ENCODE data around the gene RFFL. TPM values are rescaled to one million over a fixed set of nuclear protein-coding genes. Genes with fewer than 3 reads are reported as not detected.
"Not testable (repeated sequence)": the region's sequence is repeated elsewhere in the genome, so short reads cannot be mapped to it uniquely, and the experiment has no call there.

The RFFL gene
- total RNA-seq, 3 donors from 2014 or later: 19.6 to 28.2 (median 20.3) TPM

DNA sequence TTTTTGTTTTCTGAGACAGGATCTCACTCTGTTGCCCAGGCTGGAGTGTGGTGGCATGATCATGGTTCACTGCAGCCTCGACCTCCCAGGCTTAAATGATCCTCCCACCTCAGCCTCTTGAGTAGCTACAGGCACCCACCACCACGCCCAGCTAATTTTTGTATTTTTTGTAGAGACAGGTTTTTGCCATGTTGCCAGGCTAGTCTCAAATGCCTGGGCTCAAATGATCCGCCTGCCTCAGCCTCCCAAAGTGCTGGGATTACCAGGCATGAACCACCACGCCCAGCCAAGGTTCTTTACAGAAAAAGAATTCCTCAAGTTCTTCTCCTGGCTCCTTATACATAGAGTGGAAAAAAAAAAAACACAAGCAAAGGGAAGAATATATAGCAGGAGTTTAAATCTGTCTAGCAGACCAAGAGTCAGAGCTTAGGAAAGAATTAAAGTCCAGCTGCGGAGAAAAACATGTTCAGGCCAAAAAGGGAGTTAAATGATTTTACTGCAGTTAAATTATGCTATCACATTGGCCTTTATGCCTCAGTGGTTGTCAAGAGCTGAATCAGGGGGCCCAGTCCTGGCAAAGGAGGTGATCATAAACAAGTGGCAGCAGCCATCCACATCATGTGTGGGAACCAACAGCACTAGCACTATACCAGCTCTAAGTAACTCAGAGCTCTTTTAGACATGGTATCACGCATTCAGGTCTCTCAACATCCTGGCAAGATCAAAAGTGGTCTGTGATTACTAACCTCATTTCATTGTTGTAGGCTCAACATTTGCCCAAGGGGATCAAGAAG is 43.9 kb downstream of the RFFL start:
- DNase-seq (no peak), ATAC-seq (no peak)
- Mint-ChIP-seq H3K9me3 (no peaks in the 10 kb centered on the region), H3K36me3 (ENCODE audit: insufficient read depth) (peaks cover 41% of the 10 kb centered on the region), H3K27me3 (ENCODE audit: low read depth) (no peaks in the 10 kb centered on the region), H3K4me3 (no peak overlapping the region), H3K4me1 (ENCODE audit: low read depth) (peaks cover 52% of the 10 kb centered on the region)

DNA sequence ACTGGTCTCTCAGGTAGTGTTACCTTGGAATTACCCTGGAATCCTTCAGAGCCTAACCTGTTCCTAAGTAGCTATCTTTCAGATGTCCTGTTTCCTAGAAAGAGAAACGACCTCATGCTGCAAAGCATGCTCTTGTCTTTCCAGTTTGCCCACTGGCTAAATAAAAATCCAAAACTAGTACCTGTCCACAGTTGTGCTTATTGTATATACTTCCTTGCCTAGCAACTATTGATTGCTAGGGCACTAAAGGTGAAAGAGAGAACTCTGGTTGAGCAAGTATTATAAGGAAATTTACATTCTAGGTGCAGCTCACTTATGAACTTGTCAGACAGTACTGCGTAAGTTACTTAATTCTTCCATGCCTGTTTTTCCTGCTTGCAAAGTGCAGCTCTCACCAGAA is 44.7 kb downstream of the RFFL start:
- Mint-ChIP-seq H3K36me3 (ENCODE audit: insufficient read depth) (peaks cover 45% of the 10 kb centered on the region), H3K4me1 (ENCODE audit: low read depth) (peaks cover 47% of the 10 kb centered on the region)

DNA sequence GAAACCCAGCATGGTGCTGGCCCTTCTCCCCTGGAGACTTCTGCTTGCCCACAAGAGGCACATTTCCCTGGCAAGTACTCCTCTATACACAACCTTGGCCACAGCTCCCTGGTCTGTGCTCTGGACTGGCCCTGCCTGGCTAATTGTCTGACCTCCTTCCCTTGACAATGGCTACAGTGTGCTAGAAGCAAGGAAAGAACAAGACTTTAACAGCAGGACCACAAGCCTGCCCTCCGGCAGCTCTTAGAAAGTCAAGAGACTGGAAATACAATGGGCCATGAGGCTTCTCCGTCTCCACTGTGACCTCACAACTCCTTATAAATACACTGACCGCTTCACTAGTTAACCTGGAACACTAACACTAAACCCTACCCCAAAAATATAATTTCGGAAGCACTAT is 46.5 kb downstream of the RFFL start:
- no peak for ATAC-seq
- H3K27me3 Mint-ChIP-seq (ENCODE audit: low read depth): no peaks in the 10 kb centered on the region
- H3K4me3 Mint-ChIP-seq: no peak overlapping the region
- peaks cover 53% of the 10 kb centered on the region for H3K36me3 Mint-ChIP-seq (ENCODE audit: insufficient read depth)
- peaks cover 29% of the 10 kb centered on the region for H3K4me1 Mint-ChIP-seq (ENCODE audit: low read depth)
- DNase-seq: no peak
- H3K9me3 Mint-ChIP-seq: no peaks in the 10 kb centered on the region

More for the DNA sequence above, 44.7 kb downstream of the RFFL start:
- Mint-ChIP-seq H3K9me3 (no peaks in the 10 kb centered on the region), H3K4me3 (no peak overlapping the region), H3K27me3 (ENCODE audit: low read depth) (no peaks in the 10 kb centered on the region)
- DNase-seq (no peak), ATAC-seq (no peak)

DNA sequence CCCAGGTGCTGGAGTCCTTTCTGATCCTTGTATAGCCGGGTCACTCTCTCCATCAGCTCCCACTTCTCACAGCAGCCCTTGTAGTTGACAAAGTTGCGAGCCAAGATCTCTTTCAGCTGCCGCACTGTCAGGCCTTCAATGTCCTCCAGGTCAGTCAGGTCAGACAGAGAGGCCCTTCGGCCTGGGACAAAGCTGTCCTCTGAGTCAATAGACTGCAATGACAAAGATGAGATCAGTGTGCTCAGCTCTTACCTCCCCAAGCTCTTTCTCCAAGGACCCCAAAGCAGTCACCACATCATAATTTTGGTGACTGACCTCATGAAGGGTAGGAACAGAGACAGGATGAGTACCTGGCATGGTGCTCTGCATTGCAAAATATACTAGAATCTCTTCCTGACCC is 47.1 kb downstream of the RFFL start:
- no peak for DNase-seq

DNA sequence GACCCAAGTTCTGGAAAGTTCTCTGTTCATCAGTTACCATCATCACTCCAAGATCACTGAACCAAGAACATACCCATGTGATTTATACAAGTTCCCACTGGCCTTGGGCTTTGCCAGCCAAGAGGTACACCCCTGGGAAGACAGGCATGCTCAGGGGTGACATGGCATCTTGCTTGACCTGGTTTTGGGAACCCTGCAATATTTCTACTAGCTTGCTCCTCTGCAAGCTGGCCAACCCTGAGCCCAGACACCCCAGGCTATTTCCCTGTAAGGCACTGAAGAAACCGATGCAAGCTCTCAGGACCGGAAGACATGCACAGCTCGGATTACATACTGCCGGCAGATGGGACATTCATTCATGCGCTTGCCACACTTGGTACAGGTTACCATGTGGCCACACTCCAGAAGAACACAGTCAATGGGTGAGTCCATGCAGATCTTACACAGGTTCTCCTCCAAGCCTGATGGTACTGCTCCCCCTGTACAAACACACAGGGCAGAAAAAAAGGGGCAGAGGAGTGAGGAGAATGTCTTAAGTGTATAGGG is 51.8 kb downstream of the RFFL start:
- H3K27me3 Mint-ChIP-seq (ENCODE audit: low read depth): no peaks in the 10 kb centered on the region
- H3K36me3 Mint-ChIP-seq (ENCODE audit: insufficient read depth): peaks cover 50% of the 10 kb centered on the region
- no peaks in the 10 kb centered on the region for H3K9me3 Mint-ChIP-seq
- ATAC-seq (no peak), DNase-seq (no peak)
- peaks cover 3% of the 10 kb centered on the region for H3K4me1 Mint-ChIP-seq (ENCODE audit: low read depth)
- H3K4me3 Mint-ChIP-seq: no peak overlapping the region

More for the DNA sequence above, 47.1 kb downstream of the RFFL start:
- peaks cover 60% of the 10 kb centered on the region for H3K36me3 Mint-ChIP-seq (ENCODE audit: insufficient read depth)
- peaks cover 22% of the 10 kb centered on the region for H3K4me1 Mint-ChIP-seq (ENCODE audit: low read depth)
- no peak for ATAC-seq
- no peaks in the 10 kb centered on the region for H3K9me3 Mint-ChIP-seq
- H3K4me3 Mint-ChIP-seq: no peak overlapping the region
- no peaks in the 10 kb centered on the region for H3K27me3 Mint-ChIP-seq (ENCODE audit: low read depth)

DNA sequence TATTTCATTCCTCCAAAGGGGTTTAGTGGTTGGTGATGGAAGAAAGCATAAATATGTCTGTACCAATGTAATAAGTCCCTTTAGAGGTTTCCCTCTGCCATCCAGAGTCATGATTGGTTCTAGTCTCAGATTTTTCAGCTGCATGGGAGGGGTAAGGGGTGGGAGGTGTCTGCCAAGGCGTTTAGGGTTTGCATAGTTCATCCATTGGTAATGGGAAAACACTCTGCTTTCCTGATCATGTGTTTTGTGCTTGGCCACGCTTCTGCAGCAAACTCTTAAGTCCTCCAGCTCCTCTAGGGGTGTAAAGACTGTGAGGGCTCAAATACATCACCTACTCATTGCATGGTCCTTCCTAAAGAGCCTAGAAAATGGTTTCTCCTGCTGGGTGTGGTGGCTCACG is 53.4 kb downstream of the RFFL start:
- H3K4me3 Mint-ChIP-seq: no peak overlapping the region
- ATAC-seq (no peak), DNase-seq (no peak)
- peaks cover 3% of the 10 kb centered on the region for H3K4me1 Mint-ChIP-seq (ENCODE audit: low read depth)
- H3K27me3 Mint-ChIP-seq (ENCODE audit: low read depth): no peaks in the 10 kb centered on the region
- H3K9me3 Mint-ChIP-seq: no peaks in the 10 kb centered on the region
- peaks cover 40% of the 10 kb centered on the region for H3K36me3 Mint-ChIP-seq (ENCODE audit: insufficient read depth)

DNA sequence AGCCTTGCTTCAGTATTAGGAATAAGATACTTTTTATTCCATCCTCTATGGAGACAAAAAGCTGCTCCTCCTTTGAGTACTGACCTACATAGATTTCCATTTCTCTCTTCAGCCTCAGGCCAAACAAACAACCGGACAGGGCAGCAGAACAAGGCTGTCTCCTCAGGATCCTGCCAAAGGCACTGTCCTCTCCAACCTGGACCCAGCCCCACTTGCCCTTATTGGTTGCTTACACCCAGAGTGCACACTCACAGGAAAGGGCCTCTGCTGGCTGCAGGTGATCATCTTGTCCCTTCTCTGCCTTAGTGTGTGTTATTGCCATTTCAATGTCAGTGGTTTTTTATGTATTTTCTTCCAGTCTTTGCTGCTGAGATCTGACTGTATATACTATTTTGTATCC is 56.5 kb downstream of the RFFL start:
- Mint-ChIP-seq H3K27me3 (ENCODE audit: low read depth) (no peaks in the 10 kb centered on the region), H3K36me3 (ENCODE audit: insufficient read depth) (peaks cover 42% of the 10 kb centered on the region), H3K9me3 (no peaks in the 10 kb centered on the region), H3K4me3 (no peak overlapping the region), H3K4me1 (ENCODE audit: low read depth) (peaks cover 3% of the 10 kb centered on the region)
- DNase-seq (no peak), ATAC-seq (no peak)

DNA sequence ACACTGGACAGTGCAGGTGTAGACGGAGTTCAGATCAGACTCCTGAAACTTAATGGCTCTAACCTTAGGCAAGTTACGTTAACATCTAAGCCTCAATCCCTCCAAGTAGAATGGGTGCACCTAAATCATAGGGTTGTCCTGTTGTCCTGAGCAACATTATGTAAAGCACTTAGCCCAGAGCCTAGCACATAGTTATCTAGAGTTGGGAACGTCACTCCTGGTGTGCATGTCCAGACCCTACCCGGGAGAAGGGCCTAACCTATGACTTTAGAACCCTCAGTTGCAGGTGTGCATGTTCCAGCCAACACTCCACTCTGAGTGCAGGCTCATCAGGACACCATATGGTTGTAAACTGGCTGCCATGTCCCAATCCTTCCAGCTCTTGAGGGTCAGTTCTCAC is 57.2 kb downstream of the RFFL start:
- peaks cover 42% of the 10 kb centered on the region for H3K36me3 Mint-ChIP-seq (ENCODE audit: insufficient read depth)
- ATAC-seq (no peak), DNase-seq (no peak)
- no peaks in the 10 kb centered on the region for H3K27me3 Mint-ChIP-seq (ENCODE audit: low read depth)
- H3K4me1 Mint-ChIP-seq (ENCODE audit: low read depth): peaks cover 3% of the 10 kb centered on the region
- H3K9me3 Mint-ChIP-seq: no peaks in the 10 kb centered on the region
- H3K4me3 Mint-ChIP-seq: no peak overlapping the region

DNA sequence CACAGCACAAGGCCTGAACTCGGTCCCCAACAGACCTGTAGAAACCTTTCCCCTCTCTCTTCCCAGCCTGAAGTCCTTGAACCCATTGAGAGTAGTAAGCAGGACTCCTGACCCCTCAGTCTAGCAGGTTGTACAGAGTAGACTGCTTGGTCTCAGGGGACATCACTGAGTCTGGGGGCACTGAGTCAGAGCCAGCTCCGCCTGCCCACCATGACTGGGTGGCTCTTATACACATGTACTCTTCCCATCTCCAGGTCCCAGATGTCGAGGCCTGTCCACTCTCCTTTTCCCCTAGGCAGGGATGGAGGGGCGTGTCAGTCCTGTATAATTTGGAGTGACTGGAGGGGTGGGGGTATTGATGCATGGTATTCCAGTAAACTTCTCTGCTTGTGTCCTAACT is 59.7 kb downstream of the RFFL start:
- H3K9me3 Mint-ChIP-seq: no peaks in the 10 kb centered on the region
- H3K36me3 Mint-ChIP-seq (ENCODE audit: insufficient read depth): peaks cover 37% of the 10 kb centered on the region
- H3K4me3 Mint-ChIP-seq: no peak overlapping the region
- no peak for ATAC-seq
- peaks cover 3% of the 10 kb centered on the region for H3K4me1 Mint-ChIP-seq (ENCODE audit: low read depth)
- no peaks in the 10 kb centered on the region for H3K27me3 Mint-ChIP-seq (ENCODE audit: low read depth)
- no peak for DNase-seq

DNA sequence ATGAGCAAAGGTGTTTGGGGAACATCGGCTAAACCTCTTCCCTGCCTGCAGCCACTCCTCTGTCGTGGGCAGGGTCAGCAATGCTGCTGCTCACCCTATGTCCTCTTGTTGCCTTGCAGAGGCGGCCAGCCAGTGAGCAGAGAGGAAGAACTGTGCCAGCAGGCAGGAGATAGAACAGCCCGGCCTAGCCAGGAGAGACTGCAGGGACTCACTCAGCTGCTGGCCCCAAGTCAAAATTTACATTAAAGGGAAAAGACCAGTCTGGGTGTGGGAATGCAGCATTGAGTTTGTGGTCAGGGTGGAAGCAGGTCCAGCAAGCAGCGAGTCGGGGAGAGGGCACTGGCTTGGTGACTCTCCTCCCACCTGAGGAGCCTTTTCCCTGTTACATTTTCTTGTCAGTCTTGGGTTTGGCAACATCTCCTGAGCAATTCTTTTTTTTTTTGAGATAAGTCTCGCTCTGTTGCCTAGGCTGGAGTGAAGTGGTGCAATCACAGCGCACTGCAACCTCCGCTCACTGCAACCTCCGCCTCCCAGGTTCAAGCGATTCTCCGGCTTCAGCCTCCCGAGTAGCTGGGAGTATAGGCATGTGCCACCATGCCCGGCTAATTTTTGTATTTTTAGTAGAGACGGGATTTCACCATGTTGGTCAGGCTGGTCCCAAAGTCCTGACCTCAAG is 60.5 kb downstream of the RFFL start:
- H3K9me3 Mint-ChIP-seq: no peaks in the 10 kb centered on the region
- no peaks in the 10 kb centered on the region for H3K27me3 Mint-ChIP-seq (ENCODE audit: low read depth)
- no peak overlapping the region for H3K4me3 Mint-ChIP-seq
- peaks cover 7% of the 10 kb centered on the region for H3K4me1 Mint-ChIP-seq (ENCODE audit: low read depth)
- DNase-seq: no peak
- peaks cover 39% of the 10 kb centered on the region for H3K36me3 Mint-ChIP-seq (ENCODE audit: insufficient read depth)
- no peak for ATAC-seq

DNA sequence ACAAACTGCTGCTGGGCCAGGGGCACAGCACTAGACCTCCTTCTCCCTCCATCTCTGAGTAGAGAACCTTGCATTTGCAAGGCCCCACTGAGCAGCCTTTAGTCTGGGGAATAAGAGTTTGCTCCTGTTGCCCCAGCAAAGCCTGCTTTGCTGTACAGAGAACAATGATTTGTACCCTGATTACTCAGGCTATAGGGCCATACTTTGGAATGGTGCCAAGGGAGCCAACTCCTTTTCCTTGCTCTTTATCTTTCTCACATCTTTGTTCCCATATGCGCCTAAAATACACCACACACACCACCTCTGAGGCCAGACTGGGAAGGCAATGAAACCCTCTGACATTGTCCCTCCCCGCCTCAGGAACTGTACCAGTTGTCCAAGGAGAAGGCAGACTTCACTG is 62.0 kb downstream of the RFFL start:
- no peaks in the 10 kb centered on the region for H3K27me3 Mint-ChIP-seq (ENCODE audit: low read depth)
- no peak for ATAC-seq
- H3K9me3 Mint-ChIP-seq: no peaks in the 10 kb centered on the region
- H3K4me1 Mint-ChIP-seq (ENCODE audit: low read depth): peaks cover 5% of the 10 kb centered on the region
- H3K4me3 Mint-ChIP-seq: no peak overlapping the region
- DNase-seq: no peak
- peaks cover 38% of the 10 kb centered on the region for H3K36me3 Mint-ChIP-seq (ENCODE audit: insufficient read depth)

DNA sequence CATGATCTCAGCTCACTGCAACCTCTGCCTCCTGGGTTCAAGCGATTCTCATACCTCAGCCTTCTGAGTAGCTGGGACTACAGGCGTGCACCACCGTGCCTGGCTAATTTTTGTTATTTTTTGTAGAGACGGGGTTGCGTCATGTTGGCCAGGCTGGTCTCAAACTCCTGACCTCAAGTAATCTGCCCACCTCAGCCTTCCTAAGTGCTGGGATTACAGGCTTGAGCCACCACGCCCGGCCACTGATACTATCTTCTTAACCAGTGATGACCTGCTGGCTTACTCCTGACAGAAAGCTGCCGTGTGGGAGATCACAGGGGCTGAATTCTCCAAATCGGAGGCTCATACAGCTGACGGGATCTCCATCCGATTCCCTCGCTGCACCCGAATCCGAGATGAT is 62.5 kb downstream of the RFFL start:
- not testable (repeated sequence) for ATAC-seq; DNase-seq; H3K9me3 Mint-ChIP-seq; H3K4me3 Mint-ChIP-seq; H3K4me1 Mint-ChIP-seq (ENCODE audit: low read depth); H3K27me3 Mint-ChIP-seq (ENCODE audit: low read depth)
- H3K36me3 Mint-ChIP-seq (ENCODE audit: insufficient read depth): peaks cover 41% of the 10 kb centered on the region

DNA sequence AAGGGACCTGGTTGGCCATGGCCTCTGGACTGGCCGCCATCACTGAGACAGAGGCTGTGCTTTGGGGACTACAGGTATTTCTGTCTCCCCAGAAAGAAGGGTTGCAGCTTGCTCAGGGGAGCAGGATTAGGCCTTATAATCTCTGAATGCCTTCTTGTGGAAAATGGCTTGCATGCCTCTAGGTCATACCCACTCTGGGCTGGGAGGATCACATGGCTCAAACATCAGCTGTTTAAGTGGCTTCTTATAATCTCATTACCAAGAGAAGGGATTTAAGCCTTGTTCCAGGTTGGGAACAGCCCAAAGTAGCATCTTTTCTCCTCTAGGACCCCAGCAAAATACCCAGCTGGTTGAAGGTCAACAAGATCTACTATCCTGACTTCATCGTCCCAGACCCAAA is 64.1 kb downstream of the RFFL start:
- DNase-seq (no peak), ATAC-seq (no peak)
- peaks cover 5% of the 10 kb centered on the region for H3K4me1 Mint-ChIP-seq (ENCODE audit: low read depth)
- no peaks in the 10 kb centered on the region for H3K27me3 Mint-ChIP-seq (ENCODE audit: low read depth)
- H3K36me3 Mint-ChIP-seq (ENCODE audit: insufficient read depth): peaks cover 46% of the 10 kb centered on the region
- H3K9me3 Mint-ChIP-seq: no peaks in the 10 kb centered on the region
- H3K4me3 Mint-ChIP-seq: no peak overlapping the region

DNA sequence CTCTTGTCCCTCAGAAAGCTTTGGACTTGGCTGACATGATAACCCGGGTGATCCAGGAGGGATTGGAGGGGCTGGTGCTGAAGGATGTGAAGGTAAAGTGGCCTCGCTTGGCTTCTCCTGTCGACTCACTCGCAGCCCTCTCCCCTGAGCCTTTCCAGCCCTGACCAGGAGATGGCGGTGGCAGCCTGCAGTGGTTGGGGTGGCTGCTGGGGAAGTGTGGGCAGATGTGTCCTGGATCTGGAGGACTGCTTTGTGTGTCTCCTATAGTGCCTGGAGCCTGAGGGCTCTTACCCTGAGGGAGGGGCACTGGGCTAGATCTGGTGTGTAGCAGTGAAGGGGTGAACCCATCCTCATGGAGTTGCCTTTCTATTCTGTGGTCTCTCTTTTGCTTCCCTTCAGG is 65.3 kb downstream of the RFFL start:
- no peak overlapping the region for H3K4me3 Mint-ChIP-seq
- ATAC-seq: peak; percentile 96

DNA sequence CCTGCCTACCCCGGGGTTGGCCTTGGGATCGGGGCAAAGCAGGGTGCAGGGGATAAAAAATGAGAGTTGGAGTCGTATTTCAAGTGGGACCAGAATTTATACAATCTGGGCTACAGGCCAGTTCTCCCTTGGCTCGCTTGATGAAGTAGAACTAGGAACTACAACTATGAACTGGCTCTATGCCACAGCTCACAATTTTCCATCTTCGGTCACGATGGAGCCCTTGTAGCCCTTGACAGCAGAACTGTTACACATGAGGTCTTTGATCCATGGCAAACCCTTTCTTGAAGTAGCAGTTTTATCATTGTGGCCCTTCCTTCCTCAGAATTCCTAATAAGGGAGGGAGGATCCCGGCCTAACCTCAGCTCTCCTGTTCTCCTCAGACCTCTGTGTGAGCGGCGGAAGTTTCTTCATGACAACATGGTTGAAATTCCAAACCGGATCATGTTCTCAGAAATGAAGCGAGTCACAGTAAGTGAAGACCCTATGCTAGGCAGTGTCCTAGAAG is 66.1 kb downstream of the RFFL start:
- Mint-ChIP-seq H3K9me3 (no peaks in the 10 kb centered on the region), H3K36me3 (ENCODE audit: insufficient read depth) (peaks cover 48% of the 10 kb centered on the region)

More for the DNA sequence above, 65.3 kb downstream of the RFFL start:
- Mint-ChIP-seq H3K27me3 (ENCODE audit: low read depth) (no peaks in the 10 kb centered on the region), H3K9me3 (no peaks in the 10 kb centered on the region), H3K4me1 (ENCODE audit: low read depth) (peaks cover 5% of the 10 kb centered on the region), H3K36me3 (ENCODE audit: insufficient read depth) (peaks cover 46% of the 10 kb centered on the region)
- peak; percentile 76 for DNase-seq

More for the DNA sequence above, 66.1 kb downstream of the RFFL start:
- DNase-seq: no peak
- Mint-ChIP-seq H3K4me1 (ENCODE audit: low read depth) (peaks cover 5% of the 10 kb centered on the region), H3K27me3 (ENCODE audit: low read depth) (no peaks in the 10 kb centered on the region), H3K4me3 (no peak overlapping the region)
- ATAC-seq: no peak

Data from activated T-cell treated with anti-CD3 and anti-CD28 coated beads, Interleukin-2, amount 50 U/mL, for 4 hours (primary cell).